Measurements from ENCODE around the gene CGRRF1. TPM values are rescaled to one million over a fixed set of nuclear protein-coding genes. Genes with fewer than 3 reads are reported as not detected.

Gene CGRRF1
- total RNA-seq, 1 donor from 2014 or later: 1.2 TPM

GRCh38 chr14:54577494-54577893, 67.8 kb downstream of the CGRRF1 start:
- Histone ChIP-seq H3K4me3 (no peak overlapping the region), H3K27ac (peak overlapping the region; percentile 19 to 35), H3K27me3 (no peaks in the 10 kb centered on the region), H3K4me1 (peaks cover 7 to 48% of the 10 kb centered on the region in 2 donors), H3K36me3 (peaks cover 0 to 8% of the 10 kb centered on the region in 2 donors), H3K9me3 (peaks cover 0 to under 1% of the 10 kb centered on the region in 2 donors)
- DNase-seq (ENCODE audit: low spot score in 2 of 2): no peak
- intact Hi-C loops (cut with DNase I): no loop called here
- TF ChIP-seq, protein P1, sequence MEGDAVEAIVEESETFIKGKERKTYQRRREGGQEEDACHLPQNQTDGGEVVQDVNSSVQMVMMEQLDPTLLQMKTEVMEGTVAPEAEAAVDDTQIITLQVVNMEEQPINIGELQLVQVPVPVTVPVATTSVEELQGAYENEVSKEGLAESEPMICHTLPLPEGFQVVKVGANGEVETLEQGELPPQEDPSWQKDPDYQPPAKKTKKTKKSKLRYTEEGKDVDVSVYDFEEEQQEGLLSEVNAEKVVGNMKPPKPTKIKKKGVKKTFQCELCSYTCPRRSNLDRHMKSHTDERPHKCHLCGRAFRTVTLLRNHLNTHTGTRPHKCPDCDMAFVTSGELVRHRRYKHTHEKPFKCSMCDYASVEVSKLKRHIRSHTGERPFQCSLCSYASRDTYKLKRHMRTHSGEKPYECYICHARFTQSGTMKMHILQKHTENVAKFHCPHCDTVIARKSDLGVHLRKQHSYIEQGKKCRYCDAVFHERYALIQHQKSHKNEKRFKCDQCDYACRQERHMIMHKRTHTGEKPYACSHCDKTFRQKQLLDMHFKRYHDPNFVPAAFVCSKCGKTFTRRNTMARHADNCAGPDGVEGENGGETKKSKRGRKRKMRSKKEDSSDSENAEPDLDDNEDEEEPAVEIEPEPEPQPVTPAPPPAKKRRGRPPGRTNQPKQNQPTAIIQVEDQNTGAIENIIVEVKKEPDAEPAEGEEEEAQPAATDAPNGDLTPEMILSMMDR (IDR thresholded peaks at IDR 0.05): no peak

DNA sequence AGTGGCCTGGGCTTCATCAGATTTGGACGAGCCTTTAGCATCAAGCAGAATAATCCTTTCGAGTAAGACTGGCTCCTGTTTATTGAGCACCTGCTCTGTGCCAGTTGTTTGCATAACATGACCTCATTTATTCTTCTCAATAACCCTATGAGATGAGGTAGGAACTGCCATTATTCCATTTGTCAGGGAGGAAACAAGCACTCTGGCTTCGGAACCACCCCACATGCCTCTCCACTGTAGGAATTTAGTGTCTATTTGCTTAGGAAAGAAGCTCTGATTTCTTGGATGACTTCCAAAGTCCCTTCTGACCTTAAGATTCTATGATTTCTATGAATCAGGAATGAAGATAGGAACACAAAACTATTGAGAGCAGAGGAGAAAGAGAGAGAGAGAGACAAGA, 68.3 kb downstream of the CGRRF1 start:
- peaks cover 7 to 48% of the 10 kb centered on the region in 2 donors for H3K4me1 ChIP-seq
- DNase-seq (ENCODE audit: low spot score in 2 of 2): no peak
- no peak overlapping the region for H3K4me3 ChIP-seq
- H3K27me3 ChIP-seq: no peaks in the 10 kb centered on the region
- H3K36me3 ChIP-seq: peaks cover 0 to 7% of the 10 kb centered on the region in 2 donors
- H3K9me3 ChIP-seq: no peaks in the 10 kb centered on the region
- H3K27ac ChIP-seq: peak overlapping the region; percentile 29 to 35
- TF ChIP-seq, protein P1 (IDR thresholded peaks at IDR 0.05): no peak
- intact Hi-C loops (cut with DNase I): no loop called here

DNA sequence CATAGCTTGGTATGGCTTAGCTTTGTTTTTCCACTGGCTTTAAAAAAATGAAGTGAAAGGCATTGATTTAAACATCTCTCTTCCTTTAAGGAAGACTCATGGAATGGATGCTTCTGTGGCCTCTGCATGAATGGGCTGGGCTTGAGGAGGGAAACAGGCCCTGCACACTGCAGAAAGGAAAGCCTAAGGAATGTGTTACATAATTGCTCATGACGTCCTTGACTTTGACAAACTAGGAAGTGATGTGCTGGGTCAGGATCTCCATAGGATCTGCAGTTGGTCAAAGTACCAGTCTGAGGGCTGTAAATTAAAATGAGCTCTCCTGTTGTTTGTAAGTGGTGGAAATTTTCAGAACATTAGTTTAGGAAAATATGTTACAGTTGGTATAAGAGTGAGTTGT, 69.9 kb downstream of the CGRRF1 start:
- Histone ChIP-seq H3K4me1 (peaks cover 7 to 35% of the 10 kb centered on the region in 2 donors), H3K4me3 (no peak overlapping the region), H3K36me3 (no peaks in the 10 kb centered on the region), H3K27me3 (no peaks in the 10 kb centered on the region), H3K9me3 (no peaks in the 10 kb centered on the region), H3K27ac (no peak overlapping the region)
- intact Hi-C loops (cut with DNase I): loop anchor here (2.0 kb wide), 1 partner anchor 31 kb away; no protein-coding TSS in a partner anchor
- DNase-seq (ENCODE audit: low spot score in 2 of 2): no peak
- TF ChIP-seq, protein P1 (IDR thresholded peaks at IDR 0.05): no peak

- H3K27me3 ChIP-seq: no peaks in the 10 kb centered on the region
- TF ChIP-seq, protein P1 (IDR thresholded peaks at IDR 0.05): no peak
- peaks cover 7 to 27% of the 10 kb centered on the region in 2 donors for H3K4me1 ChIP-seq
- no peak overlapping the region for H3K27ac ChIP-seq
- H3K9me3 ChIP-seq: no peaks in the 10 kb centered on the region
- intact Hi-C loops (cut with DNase I): loop anchor here (2.0 kb wide), 1 partner anchor 30 kb away; no protein-coding TSS in a partner anchor
- no peak for DNase-seq (ENCODE audit: low spot score in 2 of 2)
- H3K36me3 ChIP-seq: no peaks in the 10 kb centered on the region
- no peak overlapping the region for H3K4me3 ChIP-seq
These were observed 71.2 kb downstream of the CGRRF1 start for GRCh38 chr14:54580933-54581332.

DNA sequence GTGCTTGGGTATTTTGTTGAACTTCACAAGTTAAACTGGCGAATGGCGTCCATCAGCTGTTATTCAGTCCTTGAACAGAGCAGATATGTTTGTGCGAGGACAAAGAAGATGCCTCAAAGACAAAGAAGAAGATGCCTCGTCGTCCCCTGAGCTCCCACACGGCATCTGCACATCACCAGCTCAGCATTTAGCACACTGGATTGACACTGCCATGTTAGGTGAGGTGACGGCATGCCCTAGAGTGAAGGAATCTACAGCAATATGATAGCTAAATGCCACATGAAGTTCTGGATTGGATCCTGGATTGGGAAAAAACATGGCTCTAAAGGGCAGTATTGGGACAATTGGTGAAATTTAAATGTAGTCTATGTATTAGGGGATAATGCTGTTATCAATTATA, 72.6 kb downstream of the CGRRF1 start:
- Histone ChIP-seq H3K27me3 (no peaks in the 10 kb centered on the region), H3K4me1 (peaks cover 0 to 16% of the 10 kb centered on the region in 2 donors), H3K36me3 (no peaks in the 10 kb centered on the region), H3K9me3 (no peaks in the 10 kb centered on the region), H3K4me3 (no peak overlapping the region), H3K27ac (no peak overlapping the region)
- DNase-seq (ENCODE audit: low spot score in 2 of 2): no peak
- intact Hi-C loops (cut with DNase I): no loop called here
- TF ChIP-seq, protein P1 (IDR thresholded peaks at IDR 0.05): no peak

- Histone ChIP-seq H3K9me3 (no peaks in the 10 kb centered on the region), H3K36me3 (no peaks in the 10 kb centered on the region), H3K27ac (no peak overlapping the region), H3K27me3 (no peaks in the 10 kb centered on the region), H3K4me3 (no peak overlapping the region), H3K4me1 (peaks cover 0 to 6% of the 10 kb centered on the region in 2 donors)
- no peak for DNase-seq (ENCODE audit: low spot score in 2 of 2)
- TF ChIP-seq, protein P1 (IDR thresholded peaks at IDR 0.05): no peak
- intact Hi-C loops (cut with DNase I): no loop called here
These were observed 74.4 kb downstream of the CGRRF1 start for GRCh38 chr14:54584097-54584496.
